BLaER1 (cell line): ENCODE data around the gene EXOC3.

Experiments
- H3K27ac ChIP-seq: shearing (Covaris generic); formaldehyde crosslinking; 2 replicates; pipeline ENCODE4 v1.8.1; 2022
- H3K27me3 ChIP-seq: shearing (Covaris generic); formaldehyde crosslinking; 2 replicates; pipeline ENCODE4 v1.8.1; 2022
- H3K36me3 ChIP-seq: shearing (Covaris generic); formaldehyde crosslinking; 2 replicates; pipeline ENCODE4 v1.8.1; 2022
- H3K4me1 ChIP-seq: shearing (Covaris generic); formaldehyde crosslinking; 2 replicates; pipeline ENCODE4 v1.8.1; 2022
- H3K4me2 ChIP-seq: shearing (Covaris generic); formaldehyde crosslinking; 2 replicates; pipeline ENCODE4 v1.8.1; 2022
- H3K4me3 ChIP-seq: shearing (Covaris generic); formaldehyde crosslinking; 2 replicates; pipeline ENCODE4 v1.8.1; 2022
- H3K9ac ChIP-seq: shearing (Covaris generic); formaldehyde crosslinking; 2 replicates; pipeline ENCODE4 v1.8.1; 2022
- H3K9me3 ChIP-seq: shearing (Covaris generic); formaldehyde crosslinking; 2 replicates; pipeline ENCODE4 v1.8.1; 2022
- H4K20me1 ChIP-seq: shearing (Covaris generic); formaldehyde crosslinking; 2 replicates; pipeline ENCODE4 v1.8.1; 2022
- Cebpa-rat ChIP-seq: shearing (Covaris generic); IDR thresholded peaks from 2 replicates; pipeline ENCODE4 v1.8.1; 2022

EXOC3 gene

GRCh38 chr5:489689-490080 is 46.7 kb downstream of the EXOC3 start:
- Histone ChIP-seq H3K4me2 (no peak overlapping the region), H3K27ac (no peak overlapping the region), H3K4me3 (no peak overlapping the region), H3K9me3 (no peaks in the 10 kb centered on the region), H3K4me1 (peaks cover 31% of the 10 kb centered on the region), H3K36me3 (no peaks in the 10 kb centered on the region), H3K27me3 (peaks cover 24% of the 10 kb centered on the region), H3K9ac (no peak overlapping the region), H4K20me1 (no peaks in the 10 kb centered on the region)
- no peak for TF ChIP-seq Cebpa-rat

DNA sequence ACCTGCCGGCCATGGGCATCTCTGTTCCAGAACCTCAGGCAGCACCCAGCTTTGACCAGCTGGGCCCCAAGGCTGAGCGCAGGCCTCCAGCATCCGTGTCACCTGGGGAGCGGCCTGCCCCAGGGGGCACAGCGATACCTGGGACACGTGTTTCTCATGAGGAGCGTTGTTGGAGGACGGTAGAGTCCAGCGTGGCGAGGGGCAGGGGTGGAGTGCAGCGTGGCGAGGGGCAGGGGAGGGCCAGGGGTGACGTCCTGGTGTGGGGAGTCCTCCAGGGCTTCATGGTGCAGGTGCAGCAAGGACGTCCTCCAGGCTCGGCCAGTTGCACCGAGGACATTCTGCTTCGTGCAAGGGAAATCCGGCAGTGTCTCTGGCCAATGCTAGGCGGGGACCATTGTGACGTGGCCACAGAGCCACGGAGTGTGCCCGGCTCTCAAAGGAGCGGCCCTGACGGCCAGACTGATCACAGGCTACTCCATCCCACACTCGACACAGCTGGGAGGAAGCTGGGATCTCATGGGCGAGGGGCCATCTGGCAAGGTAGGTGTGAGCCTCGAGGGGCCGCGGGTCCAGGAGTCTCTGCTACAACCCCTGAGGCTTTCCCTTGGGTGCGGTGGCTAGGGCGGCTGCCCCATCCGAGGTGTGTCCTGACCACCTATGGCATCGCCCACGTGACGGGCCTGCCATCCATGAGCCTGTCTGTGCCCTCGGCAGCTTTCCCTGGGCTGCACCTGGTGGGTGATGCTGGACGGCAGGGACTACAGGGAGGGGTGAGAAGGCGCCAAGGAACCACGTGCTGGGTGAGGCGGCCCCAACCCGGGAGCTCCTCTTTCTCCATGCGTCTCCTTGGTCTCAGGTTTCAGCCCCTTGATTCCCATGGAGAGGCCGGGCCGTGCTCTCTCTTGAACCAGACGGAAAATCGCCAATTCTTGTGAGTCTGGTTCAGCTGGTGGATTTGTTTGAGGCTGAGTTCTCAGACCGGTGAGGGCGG is 47.4 kb downstream of the EXOC3 start:
- no peak overlapping the region for H3K9ac ChIP-seq
- peaks cover 24% of the 10 kb centered on the region for H3K4me1 ChIP-seq
- no peaks in the 10 kb centered on the region for H4K20me1 ChIP-seq
- no peaks in the 10 kb centered on the region for H3K36me3 ChIP-seq
- H3K9me3 ChIP-seq: no peaks in the 10 kb centered on the region
- no peak overlapping the region for H3K4me2 ChIP-seq
- peaks cover 25% of the 10 kb centered on the region for H3K27me3 ChIP-seq
- TF ChIP-seq Cebpa-rat: no peak
- H3K27ac ChIP-seq: no peak overlapping the region
- no peak overlapping the region for H3K4me3 ChIP-seq

DNA sequence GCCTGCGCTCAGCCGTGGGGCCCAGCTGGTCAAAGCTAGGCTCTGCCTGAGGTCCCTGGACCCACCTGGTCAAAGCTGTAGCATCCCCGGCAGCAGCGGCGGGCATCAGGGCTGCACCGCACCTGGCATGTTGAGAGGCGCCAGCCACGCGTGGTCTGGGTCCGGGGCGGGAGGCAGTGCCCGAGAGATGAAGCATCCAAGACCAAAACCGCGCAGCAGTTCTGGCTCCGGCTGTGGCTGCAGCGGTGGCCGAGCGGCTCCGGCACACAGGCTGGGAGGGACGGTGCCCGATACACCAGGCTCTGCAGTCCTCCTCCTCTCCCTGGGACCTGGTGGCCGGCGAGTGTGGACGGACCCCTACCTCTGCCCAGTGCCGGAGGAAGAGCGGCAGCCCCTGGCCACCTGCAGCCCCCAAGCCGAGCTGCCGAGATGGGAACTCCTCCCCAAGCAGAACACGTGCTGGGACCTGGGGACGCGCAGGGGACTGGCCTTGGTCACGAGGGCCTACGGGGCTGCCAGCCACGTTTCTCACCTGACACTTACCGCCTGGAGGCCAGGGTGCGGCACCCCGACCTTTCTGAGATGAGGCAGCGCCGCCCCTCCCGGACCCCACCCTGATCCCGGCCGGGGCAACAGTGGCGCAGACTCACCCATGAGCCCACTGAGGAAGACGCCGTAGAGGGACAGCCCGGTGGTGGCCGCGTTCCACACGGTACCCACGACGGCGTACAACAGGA is 48.3 kb downstream of the EXOC3 start:
- no peak overlapping the region for H3K4me3 ChIP-seq
- H4K20me1 ChIP-seq: no peaks in the 10 kb centered on the region
- no peak overlapping the region for H3K27ac ChIP-seq
- no peaks in the 10 kb centered on the region for H3K9me3 ChIP-seq
- peaks cover 25% of the 10 kb centered on the region for H3K27me3 ChIP-seq
- TF ChIP-seq Cebpa-rat: no peak
- H3K4me1 ChIP-seq: peaks cover 15% of the 10 kb centered on the region
- no peak overlapping the region for H3K9ac ChIP-seq
- no peaks in the 10 kb centered on the region for H3K36me3 ChIP-seq
- no peak overlapping the region for H3K4me2 ChIP-seq

GRCh38 chr5:491856-492155 is 48.8 kb downstream of the EXOC3 start:
- Histone ChIP-seq H3K4me2 (no peak overlapping the region), H3K9ac (no peak overlapping the region), H4K20me1 (no peaks in the 10 kb centered on the region), H3K27ac (no peak overlapping the region), H3K36me3 (no peaks in the 10 kb centered on the region), H3K4me1 (peaks cover 12% of the 10 kb centered on the region), H3K9me3 (no peaks in the 10 kb centered on the region), H3K27me3 (peaks cover 25% of the 10 kb centered on the region), H3K4me3 (no peak overlapping the region)
- TF ChIP-seq Cebpa-rat: no peak

DNA sequence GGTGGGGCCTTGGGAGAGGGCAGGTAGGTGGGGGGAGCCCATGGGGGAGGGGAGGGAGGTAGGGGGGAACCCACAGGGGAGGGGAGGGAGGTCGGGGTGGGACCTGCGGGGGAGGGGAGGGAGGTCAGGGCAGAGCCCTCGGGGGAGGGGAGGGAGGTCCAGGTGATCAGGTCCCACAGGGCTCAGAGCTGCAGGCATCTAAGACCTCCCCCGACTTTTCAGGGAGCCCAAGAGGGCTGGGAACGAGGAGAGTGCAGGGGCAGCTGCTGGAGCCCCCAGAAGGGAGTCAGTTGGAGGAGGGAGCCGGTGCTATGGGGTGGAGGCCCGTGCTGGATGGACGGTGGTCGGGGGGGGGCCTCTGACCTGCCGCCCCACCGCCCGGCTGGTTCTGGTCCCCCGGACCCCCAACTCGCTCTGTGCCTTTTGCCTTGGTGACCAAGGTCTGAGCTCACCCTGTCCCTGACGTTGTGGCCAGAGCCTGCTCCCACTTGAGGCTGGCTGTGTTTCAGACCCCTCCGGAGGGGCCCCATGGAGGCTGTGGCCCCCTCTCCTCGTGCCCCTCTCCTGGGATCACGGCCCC is 49.4 kb downstream of the EXOC3 start:
- Histone ChIP-seq H3K4me3 (no peak overlapping the region), H3K4me2 (no peak overlapping the region), H3K9ac (no peak overlapping the region), H3K9me3 (no peaks in the 10 kb centered on the region), H4K20me1 (no peaks in the 10 kb centered on the region), H3K27me3 (peaks cover 25% of the 10 kb centered on the region), H3K27ac (no peak overlapping the region), H3K4me1 (peaks cover 12% of the 10 kb centered on the region), H3K36me3 (no peaks in the 10 kb centered on the region)
- no peak for TF ChIP-seq Cebpa-rat

DNA sequence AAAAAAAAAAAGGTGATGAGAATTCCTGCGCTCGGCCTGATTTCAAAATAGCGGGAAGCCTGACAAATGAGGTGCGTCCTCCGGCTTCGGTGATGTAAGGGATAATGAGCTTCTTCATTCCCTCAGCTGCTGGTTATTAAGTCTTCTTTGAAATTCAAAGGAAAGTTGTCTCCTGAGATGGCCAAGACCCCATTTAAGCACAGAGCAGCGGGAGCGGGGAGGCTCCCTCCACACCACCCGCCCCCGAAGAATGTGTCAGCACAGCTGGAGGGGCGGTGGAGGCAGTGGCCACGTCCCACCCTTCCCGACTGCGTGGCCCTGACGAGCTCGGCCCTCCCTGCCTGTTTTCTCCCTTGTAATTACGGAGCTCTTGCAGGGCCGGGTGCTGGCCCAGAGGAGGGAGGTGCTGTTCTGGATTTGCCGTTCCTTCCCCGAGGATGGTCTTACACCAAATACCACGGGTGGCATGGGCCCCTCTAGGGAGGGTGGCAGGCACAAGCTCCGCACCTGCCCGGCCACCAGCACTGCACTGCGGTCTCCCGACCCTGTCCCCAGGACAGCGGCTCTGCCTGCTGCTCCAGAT is 50.2 kb downstream of the EXOC3 start:
- Histone ChIP-seq H3K9ac (no peak overlapping the region), H3K36me3 (no peaks in the 10 kb centered on the region), H3K4me1 (peaks cover 12% of the 10 kb centered on the region), H3K27me3 (peaks cover 25% of the 10 kb centered on the region), H3K9me3 (no peaks in the 10 kb centered on the region), H3K4me3 (no peak overlapping the region), H4K20me1 (no peaks in the 10 kb centered on the region), H3K4me2 (peak overlapping the region; percentile 28; the same call in 1 of the 2 replicates), H3K27ac (no peak overlapping the region)
- no peak for TF ChIP-seq Cebpa-rat

DNA sequence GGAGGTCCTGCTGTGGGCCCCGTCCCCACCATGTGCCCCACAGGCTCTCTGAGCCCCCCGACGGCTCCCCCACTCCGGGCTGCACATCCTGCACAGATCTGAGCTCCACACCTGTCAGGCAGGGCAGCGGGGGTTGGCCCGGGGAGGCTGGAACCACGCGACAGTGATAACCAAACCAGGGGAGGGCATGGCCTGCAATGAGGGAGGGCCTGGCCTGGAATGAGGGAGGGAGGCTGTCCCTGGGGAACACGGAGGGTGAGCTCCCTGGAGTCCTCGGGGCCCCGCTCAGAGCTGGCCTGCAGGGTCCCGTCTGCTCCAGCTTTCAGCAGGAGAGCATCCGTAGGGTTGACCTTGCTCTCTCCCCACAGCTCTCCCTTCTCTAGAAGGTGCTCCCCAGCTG is 50.8 kb downstream of the EXOC3 start:
- H4K20me1 ChIP-seq: no peaks in the 10 kb centered on the region
- H3K9me3 ChIP-seq: no peaks in the 10 kb centered on the region
- H3K4me1 ChIP-seq: peaks cover 13% of the 10 kb centered on the region
- no peak for TF ChIP-seq Cebpa-rat
- H3K9ac ChIP-seq: no peak overlapping the region
- peaks cover 25% of the 10 kb centered on the region for H3K27me3 ChIP-seq
- no peak overlapping the region for H3K27ac ChIP-seq
- no peak overlapping the region for H3K4me3 ChIP-seq
- H3K4me2 ChIP-seq: peak overlapping the region; percentile 28
- no peaks in the 10 kb centered on the region for H3K36me3 ChIP-seq

DNA sequence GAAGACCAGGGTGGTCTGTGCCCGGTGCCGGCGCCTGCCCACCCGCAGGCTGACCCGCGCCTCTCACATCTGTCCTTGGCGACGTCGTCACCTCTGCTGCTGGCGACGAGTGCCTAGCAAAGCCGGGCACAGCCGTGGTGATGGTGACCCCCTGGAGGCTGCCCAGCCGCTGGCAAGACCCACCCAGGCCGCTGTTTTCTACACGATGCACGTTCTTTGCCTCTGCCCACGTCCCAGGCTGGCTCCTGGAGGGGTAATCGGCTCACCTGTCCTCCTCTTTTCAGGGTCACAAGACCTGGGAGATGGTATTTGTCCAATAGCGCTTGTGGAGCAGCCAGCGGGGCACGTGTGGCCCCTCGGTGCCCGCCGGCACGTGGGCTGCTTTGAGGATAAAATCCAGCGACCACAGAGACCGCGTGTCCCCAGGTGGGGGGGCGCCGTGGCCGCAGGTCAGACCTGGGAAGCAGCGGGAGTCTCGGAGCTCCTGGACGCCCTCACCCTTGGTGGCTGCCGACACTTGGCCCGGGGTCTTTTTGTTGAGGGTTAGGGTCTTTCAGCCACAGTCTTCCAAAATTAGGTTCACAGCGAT is 51.8 kb downstream of the EXOC3 start:
- peak overlapping the region; percentile 28; the same call in 1 of the 2 replicates for H3K4me2 ChIP-seq
- no peaks in the 10 kb centered on the region for H3K36me3 ChIP-seq
- H3K9me3 ChIP-seq: no peaks in the 10 kb centered on the region
- peaks cover 23% of the 10 kb centered on the region for H3K4me1 ChIP-seq
- TF ChIP-seq Cebpa-rat: no peak
- no peak overlapping the region for H3K27ac ChIP-seq
- no peak overlapping the region for H3K4me3 ChIP-seq
- no peak overlapping the region for H3K9ac ChIP-seq
- H4K20me1 ChIP-seq: no peaks in the 10 kb centered on the region
- H3K27me3 ChIP-seq: peaks cover 25% of the 10 kb centered on the region

GRCh38 chr5:496028-496427 is 53.1 kb downstream of the EXOC3 start:
- Histone ChIP-seq H3K4me2 (no peak overlapping the region), H3K27ac (no peak overlapping the region), H3K36me3 (no peaks in the 10 kb centered on the region), H3K4me3 (no peak overlapping the region), H3K9ac (no peak overlapping the region), H3K4me1 (peaks cover 36% of the 10 kb centered on the region), H3K27me3 (peaks cover 25% of the 10 kb centered on the region), H4K20me1 (no peaks in the 10 kb centered on the region), H3K9me3 (no peaks in the 10 kb centered on the region)
- TF ChIP-seq Cebpa-rat: no peak
